K562 (cell line): Measurements from ENCODE around the gene CRY2. TPM values are rescaled to one million over a fixed set of nuclear protein-coding genes. Genes with fewer than 3 reads are reported as not detected.
A peak's percentile ranks its signal among the peaks of the same experiment; 100 is the strongest.

Experiments
- BCOR ChIP-seq: fragments of 450-650 bp; IDR thresholded peaks from 2 replicates; pipeline ENCODE4 v1.6.1; 2016
- HINFP ChIP-seq: fragments of 450-650 bp; conservative IDR thresholded peaks from 2 replicates; pipeline ENCODE4 v1.6.1; 2016; ENCODE audit warnings: missing genetic modification characterization, low read depth, mild to moderate bottlenecking, control low read depth, missing compliant biosample characterization
- IRF1 ChIP-seq: sonication (generic); formaldehyde crosslinking; IDR thresholded peaks from 2 replicates; pipeline ENCODE4 v1.8.0; 2022; ENCODE audit warnings: missing genetic modification reagents, mild to moderate bottlenecking, borderline replicate concordance
- KLF13 ChIP-seq: fragments of 450-650 bp; IDR thresholded peaks from 2 replicates; pipeline ENCODE4 v1.6.1; 2016; ENCODE audit warnings: missing genetic modification characterization, low read depth, mild to moderate bottlenecking, missing compliant biosample characterization, moderate library complexity, borderline replicate concordance
- MCM2 ChIP-seq: fragments of 450-650 bp; IDR thresholded peaks from 2 replicates; pipeline ENCODE4 v1.6.1; 2017; ENCODE audit warnings: low read depth, mild to moderate bottlenecking
- SMAD3 ChIP-seq: fragments of 450-650 bp; formaldehyde crosslinking; conservative IDR thresholded peaks from 2 replicates; pipeline ENCODE4 v1.4.0; 2020; ENCODE audit warnings: mild to moderate bottlenecking
- UBTF ChIP-seq, 2 experiments: IDR thresholded peaks; 2 replicates each; pipeline ENCODE4 v1.6.1; 2012; ENCODE audit warnings: improper control_type of control experiment in 2 of 2, low read depth in 2 of 2, low read length in 2 of 2, borderline replicate concordance in 1 of 2
- ZNF316 ChIP-seq: fragments of 450-650 bp; IDR thresholded peaks from 2 replicates; pipeline ENCODE4 v1.6.1; 2016
- ZNF431 ChIP-seq: sonication (generic); formaldehyde crosslinking; IDR thresholded peaks from 2 replicates; pipeline ENCODE4 v1.8.0; 2022; ENCODE audit warnings: mild to moderate bottlenecking, missing genetic modification reagents
- ZNF785 ChIP-seq: fragments of 250-450 bp; sonication (Bioruptor Pico); IDR thresholded peaks from 2 replicates; pipeline ENCODE4 v1.4.0; 2020; ENCODE audit warnings: mild to moderate bottlenecking
- polyA plus RNA-seq, 8 experiments: library from polyadenylated mRNA; depleted of rRNA in 4 of 8; stranded (reverse) in 5 of 8; unstranded in 3 of 8; fragments of >200 nt; fragmentation: Nextera tagmentation in 2 of 8; fragmentation: Illumina TruSeq in 1 of 8; extraction: Ambion mirVana in 2 of 8; extraction: Trizol in 1 of 8; gene quantifications; 2 replicates each; pipeline versions ENCODE4 v1.2.1 to v1.2.3, GENCODE V29; 2011 to 2014; ENCODE audit warnings: inconsistent platforms in 1 of 8, missing spikeins in 1 of 8
- total RNA-seq, 7 experiments: library from RNA; depleted of rRNA in 6 of 7; stranded (reverse); fragments of >200 nt in 6 of 7; fragmentation: Illumina TruSeq in 2 of 7; extraction: Trizol in 2 of 7; gene quantifications; 2 replicates each; pipeline versions ENCODE4 v1.2.1 to v1.2.3, GENCODE V29; 2011 to 2021; ENCODE audit warnings: low replicate concordance in 1 of 7
- TF ChIP-seq, protein P1 (sequence below), 2 experiments: IDR thresholded peaks; 2 replicates each; pipeline ENCODE4 v1.6.1; 2011; ENCODE audit warnings: borderline replicate concordance in 1 of 2, control low read depth in 1 of 2, low read depth in 1 of 2, low read length in 1 of 2, mild to moderate bottlenecking in 1 of 2, mixed read lengths in 1 of 2, moderate library complexity in 1 of 2; ENCODE audit not compliant: insufficient read depth in 1 of 2, insufficient read length in 1 of 2, poor library complexity in 1 of 2, severe bottlenecking in 1 of 2; ENCODE audit errors: extremely low read depth in 1 of 2
- TF ChIP-seq, protein P2 (sequence below): fragments of 450-650 bp; IDR thresholded peaks from 2 replicates; pipeline ENCODE4 v1.6.1; 2016; ENCODE audit warnings: low read depth, mild to moderate bottlenecking, moderate library complexity
- TF ChIP-seq, protein P3 (sequence below): fragments of 250-450 bp; sonication (Bioruptor Pico); IDR thresholded peaks from 2 replicates; pipeline ENCODE4 v1.5.0; 2021; ENCODE audit warnings: mild to moderate bottlenecking, moderate library complexity

Gene CRY2
- total and polyA plus RNA-seq, 9 of the 15 experiments (the other 6 are each of a cell fraction or from before 2014, with no cell fraction given), result 2.3 to 23.9 (median 14.8) TPM

DNA sequence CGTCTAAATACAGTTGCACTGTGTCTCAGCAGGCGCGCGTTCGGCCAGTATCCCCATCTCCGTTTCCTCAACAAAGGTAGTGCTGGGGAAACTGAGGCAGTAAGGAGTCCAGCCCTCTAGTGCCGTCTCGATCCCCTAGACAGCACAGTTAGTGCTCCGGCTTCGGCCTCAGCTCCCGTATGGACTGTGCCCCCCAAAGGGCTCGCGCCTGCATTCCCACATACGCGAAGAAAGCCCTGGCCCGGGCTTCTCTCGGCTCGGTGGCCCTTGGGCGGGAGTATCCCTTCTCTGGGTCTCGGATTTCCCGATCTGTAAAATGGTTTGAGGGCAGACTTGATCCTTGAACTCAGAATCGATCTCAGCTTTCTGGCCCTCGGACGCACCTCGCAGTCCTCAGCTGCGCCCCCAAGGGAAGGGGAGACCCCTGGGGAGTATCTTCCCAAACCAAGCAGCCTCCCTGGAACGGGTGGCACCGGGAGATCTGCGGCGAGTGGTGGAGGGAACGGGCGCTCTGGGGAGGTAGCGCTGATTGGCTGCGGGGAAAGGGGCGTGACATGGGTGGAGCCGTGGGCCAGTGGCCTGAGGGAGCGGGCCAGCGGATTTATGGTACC, 71.2 kb downstream of the CRY2 start (continued):
- TF ChIP-seq, protein P1, sequence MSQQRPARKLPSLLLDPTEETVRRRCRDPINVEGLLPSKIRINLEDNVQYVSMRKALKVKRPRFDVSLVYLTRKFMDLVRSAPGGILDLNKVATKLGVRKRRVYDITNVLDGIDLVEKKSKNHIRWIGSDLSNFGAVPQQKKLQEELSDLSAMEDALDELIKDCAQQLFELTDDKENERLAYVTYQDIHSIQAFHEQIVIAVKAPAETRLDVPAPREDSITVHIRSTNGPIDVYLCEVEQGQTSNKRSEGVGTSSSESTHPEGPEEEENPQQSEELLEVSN (IDR thresholded peaks at IDR 0.05; ENCODE audit: borderline replicate concordance in 1 of 2, extremely low read depth in 1 of 2, insufficient read depth in 1 of 2, insufficient read length in 1 of 2, low read depth in 1 of 2, low read length in 1 of 2, poor library complexity in 1 of 2, severe bottlenecking in 1 of 2), result peak in 1 of 2 experiments; percentile 61
- TF ChIP-seq IRF1 (CRISPR knock-in tag) (no peak), SMAD3 (CRISPR knock-in tag) (no peak), ZNF431 (CRISPR knock-in tag) (no peak; the same call in 1 of the 2 replicates), BCOR (peak; percentile 92), ZNF316 (no peak), KLF13 (tag) (no peak), HINFP (tag) (no peak), MCM2 (no peak), UBTF (IDR thresholded peaks at IDR 0.05; ENCODE audit: borderline replicate concordance in 1 of 2, low read depth in 2 of 2, low read length in 2 of 2) (no peak), ZNF785 (no peak)
- TF ChIP-seq, protein P2, sequence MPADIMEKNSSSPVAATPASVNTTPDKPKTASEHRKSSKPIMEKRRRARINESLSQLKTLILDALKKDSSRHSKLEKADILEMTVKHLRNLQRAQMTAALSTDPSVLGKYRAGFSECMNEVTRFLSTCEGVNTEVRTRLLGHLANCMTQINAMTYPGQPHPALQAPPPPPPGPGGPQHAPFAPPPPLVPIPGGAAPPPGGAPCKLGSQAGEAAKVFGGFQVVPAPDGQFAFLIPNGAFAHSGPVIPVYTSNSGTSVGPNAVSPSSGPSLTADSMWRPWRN, result no peak
- TF ChIP-seq, protein P3, sequence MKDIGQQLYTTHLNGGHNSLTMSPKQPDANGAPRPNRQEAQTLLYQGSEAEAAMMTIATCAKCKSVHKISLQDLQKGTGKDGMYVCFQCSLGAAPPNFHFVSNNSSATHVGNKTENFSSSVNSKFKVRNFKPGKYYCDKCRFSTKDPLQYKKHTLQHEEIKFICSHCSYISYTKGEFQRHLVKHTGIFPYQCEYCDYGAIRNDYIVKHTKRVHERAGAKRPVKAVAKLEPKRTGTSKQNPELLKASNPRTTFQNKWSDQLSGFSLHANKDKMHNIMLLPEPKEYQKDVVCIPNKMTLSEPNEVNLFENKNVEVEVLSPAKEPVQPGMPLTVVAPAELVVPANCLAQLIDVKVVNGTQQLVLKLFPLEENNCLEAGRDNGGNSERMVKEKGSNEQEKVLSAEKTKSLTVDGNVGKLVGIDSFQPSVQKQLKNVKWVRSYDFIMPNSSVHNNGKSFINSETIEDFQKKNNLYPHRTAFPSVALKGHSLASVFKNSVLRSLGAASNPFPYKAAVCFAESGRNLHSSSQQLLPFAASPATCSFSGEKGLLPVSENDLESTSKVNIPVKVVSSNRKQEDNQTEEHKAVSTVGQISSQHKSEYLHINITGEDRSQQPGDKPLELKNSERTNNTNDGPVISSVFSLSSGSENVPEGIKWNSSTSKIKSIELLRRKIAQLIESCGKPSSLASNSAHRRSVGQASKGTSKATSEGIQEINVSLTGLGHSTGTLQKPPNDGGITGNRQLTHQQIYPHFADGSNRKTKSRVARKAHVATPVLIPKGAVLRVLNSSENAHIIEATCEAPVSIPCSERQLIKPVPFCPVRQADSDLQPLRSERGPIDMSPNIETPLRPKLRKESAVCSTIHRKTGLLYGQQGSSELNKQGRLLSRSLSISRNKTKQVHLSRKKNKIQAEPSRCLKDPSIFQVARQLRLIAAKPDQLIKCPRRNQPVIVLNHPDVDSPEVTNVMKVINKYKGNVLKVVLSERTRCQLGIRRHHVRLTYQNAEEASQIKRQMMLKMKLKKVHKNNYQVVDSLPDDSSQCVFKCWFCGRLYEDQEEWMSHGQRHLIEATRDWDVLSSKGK (CRISPR knock-in tag), result no peak
